GM12872 (cell line): Measurements from ENCODE around the gene TRAT1.

Source experiments
- TF ChIP-seq, protein P1 (sequence below): IDR thresholded peaks from 3 replicates; pipeline ENCODE4 v1.5.1; 2011; ENCODE audit warnings: low read depth, mild to moderate bottlenecking, low read length, moderate library complexity; ENCODE audit not compliant: insufficient read depth

TRAT1 gene

GRCh38 chr3:108861401-108861800, 38.8 kb downstream of the TRAT1 start:
- TF ChIP-seq, protein P1, sequence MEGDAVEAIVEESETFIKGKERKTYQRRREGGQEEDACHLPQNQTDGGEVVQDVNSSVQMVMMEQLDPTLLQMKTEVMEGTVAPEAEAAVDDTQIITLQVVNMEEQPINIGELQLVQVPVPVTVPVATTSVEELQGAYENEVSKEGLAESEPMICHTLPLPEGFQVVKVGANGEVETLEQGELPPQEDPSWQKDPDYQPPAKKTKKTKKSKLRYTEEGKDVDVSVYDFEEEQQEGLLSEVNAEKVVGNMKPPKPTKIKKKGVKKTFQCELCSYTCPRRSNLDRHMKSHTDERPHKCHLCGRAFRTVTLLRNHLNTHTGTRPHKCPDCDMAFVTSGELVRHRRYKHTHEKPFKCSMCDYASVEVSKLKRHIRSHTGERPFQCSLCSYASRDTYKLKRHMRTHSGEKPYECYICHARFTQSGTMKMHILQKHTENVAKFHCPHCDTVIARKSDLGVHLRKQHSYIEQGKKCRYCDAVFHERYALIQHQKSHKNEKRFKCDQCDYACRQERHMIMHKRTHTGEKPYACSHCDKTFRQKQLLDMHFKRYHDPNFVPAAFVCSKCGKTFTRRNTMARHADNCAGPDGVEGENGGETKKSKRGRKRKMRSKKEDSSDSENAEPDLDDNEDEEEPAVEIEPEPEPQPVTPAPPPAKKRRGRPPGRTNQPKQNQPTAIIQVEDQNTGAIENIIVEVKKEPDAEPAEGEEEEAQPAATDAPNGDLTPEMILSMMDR = no peak

DNA sequence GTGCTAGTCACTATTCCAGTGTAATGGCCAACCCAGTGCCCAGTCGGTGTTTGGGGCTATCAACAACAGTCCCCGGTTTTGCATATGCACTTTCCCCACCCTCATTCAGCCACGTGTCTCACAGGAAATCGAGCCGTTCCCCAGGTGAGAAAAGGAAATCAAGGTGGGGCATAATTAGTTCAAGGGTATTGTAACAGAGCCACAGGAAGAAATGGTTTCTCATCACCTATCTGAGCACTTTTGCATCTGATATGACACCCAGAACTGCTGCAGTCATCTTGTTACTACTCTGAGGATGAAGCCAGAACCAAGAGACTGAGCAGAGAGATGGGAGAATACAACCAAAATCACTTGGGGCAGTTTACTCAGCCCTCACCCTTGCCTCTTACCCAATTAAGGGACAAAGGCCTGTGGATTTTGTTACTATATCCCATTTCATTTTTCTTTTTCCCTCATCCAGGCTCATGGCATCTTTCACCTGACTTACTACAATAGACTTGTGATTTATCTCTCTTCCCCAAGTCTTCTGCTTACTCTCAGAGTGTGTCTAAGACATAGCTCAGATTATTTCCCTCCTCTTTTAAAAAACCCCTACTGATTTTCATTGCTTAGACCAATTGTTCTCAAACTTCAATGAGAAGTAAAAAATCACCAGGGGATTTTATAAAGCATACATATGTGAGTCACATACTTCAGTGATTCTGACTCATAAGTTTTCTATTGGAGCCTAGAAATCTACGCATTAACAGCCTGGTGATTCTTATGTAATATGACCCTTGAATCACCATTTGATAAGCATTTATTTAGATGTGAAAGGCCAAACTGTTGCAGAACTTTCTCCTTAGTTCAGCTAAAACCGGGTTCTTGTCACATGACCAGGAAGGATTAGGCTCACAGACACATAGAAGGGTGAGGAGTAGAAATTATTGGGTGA, 40.5 kb downstream of the TRAT1 start:
- TF ChIP-seq, protein P1 = no peak

- TF ChIP-seq, protein P1 = no peak
Measured at GRCh38 chr3:108863799-108864135, 41.2 kb downstream of the TRAT1 start.

GRCh38 chr3:108877901-108878300, 55.3 kb downstream of the TRAT1 start:
- TF ChIP-seq, protein P1 = no peak

DNA sequence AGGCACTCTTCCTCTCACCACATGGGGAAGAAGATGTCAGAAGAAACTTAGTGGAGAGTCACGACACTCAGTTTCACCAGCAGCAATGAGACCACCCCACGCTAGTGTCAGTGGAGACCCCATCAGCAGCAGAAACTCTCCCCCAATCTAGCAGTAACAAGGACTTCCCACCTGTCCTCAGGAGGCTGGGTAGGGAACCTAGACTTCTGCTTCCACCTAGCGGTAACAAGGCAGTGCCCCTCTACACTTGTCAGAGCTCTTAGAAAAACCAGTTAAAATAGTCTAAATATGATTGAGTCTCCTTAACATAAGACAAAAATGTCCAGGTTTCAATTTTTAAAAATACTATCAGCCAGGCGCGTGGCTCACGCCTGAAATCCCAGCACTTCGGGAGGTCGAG, 57.3 kb downstream of the TRAT1 start:
- TF ChIP-seq, protein P1 = no peak

GRCh38 chr3:108882762-108883161, 60.2 kb downstream of the TRAT1 start:
- TF ChIP-seq, protein P1 = no peak

- TF ChIP-seq, protein P1 = no peak
Measured at GRCh38 chr3:108883373-108883772, 60.8 kb downstream of the TRAT1 start.
